Stomach (tissue), 4 donors: ENCODE data around the gene SF1.

Source experiments
- CTCF ChIP-seq, 7 experiments: fragments of 450-650 bp in 4 of 7; fragments of 200-600 bp in 3 of 7; sonication (generic) in 3 of 7; IDR thresholded peaks; one replicate each; pipeline ENCODE4 v1.5.1; 2016 to 2019; ENCODE audit warnings: antibody characterized with exemption in 7 of 7, control low read depth in 2 of 7, mild to moderate bottlenecking in 1 of 7
- EP300 ChIP-seq: sonication (generic); formaldehyde crosslinking; IDR thresholded peaks from one replicate; pipeline ENCODE4 v1.6.1; 2017; ENCODE audit warnings: antibody characterized with exemption

GRCh38 chr11:64719406-64719805, 58.9 kb downstream of the SF1 start:
- TF ChIP-seq EP300 (no peak), CTCF (IDR thresholded peaks at IDR 0.05) (no peak)
